Brain pericyte (primary cell): ENCODE measurements around the gene TSNAXIP1.

Experiments used
- DNase-seq: peaks from one replicate; pipeline ENCODE4 v3.0.0-alpha.2; 2012; ENCODE audit warnings: low read depth, low spot score

The TSNAXIP1 gene

DNA sequence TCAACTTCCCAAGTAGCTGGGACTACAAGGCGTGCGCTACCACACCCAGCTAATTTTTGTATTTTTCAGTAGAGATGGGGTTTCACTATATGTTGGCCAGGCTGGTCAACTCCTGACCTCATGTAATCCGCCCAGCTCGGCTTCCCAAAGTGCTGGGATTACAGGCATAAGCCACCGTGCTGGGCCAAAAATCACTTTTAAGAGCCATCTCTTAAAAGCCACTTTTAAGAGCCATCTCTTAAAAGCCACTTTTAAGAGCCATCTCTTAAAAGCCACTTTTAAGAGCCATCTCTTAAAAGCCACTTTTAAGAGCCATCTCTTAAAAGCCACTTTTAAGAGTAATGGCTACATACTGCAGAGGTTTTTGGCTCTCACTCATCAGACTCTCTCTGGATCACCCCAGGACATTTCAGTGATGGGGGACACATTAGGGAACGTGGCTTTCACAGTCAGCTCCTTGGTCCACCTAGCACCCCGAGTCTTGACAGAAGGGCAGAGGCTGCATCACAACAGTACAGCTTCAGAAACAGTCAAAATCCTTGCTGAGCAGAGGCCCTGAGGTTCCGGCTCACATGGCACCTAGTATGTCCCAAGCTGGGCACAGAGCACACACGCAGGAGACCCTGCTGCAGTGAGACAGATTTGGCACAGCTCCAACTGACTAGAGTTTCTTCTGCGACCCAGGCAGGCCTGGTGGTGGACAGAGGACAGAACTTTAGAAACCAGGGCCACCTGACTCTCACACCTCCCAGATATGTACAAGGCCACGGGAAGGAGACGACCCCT, 23.9 kb upstream of the TSNAXIP1 start:
- no peak for DNase-seq

DNA sequence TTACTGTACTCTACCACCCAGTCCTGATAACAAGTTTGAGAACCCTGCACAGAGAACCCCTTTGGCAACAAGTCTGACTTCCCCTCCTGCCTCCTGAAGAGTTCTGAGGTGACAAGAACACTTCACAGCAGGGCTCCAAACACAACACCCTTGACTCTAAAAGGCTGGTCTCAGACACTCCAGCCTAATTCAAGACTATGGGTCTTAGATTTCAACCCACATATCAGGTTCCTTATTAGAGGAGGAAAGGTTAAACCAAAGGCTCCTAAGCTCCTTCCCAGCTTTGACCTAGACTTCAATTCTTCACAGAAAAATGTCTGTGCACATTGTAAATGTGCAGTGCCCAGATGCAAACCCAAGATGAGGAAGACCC, 23.4 kb upstream of the TSNAXIP1 start:
- DNase-seq: no peak

DNA sequence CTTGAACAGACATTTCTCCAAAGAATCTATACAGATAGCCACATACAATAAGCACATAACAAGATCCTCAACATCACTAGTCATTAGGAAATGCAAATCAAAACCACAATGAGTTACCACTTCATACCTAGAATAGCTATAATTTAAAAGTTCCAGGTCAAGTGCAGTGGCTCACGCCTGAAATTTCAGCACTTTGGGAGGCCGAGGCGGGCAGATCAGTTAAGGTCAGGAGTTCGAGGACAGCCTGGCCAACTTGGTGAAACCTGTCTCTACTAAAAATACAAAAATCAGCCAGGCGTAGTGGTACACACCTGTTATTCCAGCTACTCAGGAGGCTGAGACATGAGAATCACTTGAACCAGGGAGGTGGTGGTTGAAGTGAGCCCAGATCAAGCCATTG, 20.2 kb upstream of the TSNAXIP1 start:
- no peak for DNase-seq

DNA sequence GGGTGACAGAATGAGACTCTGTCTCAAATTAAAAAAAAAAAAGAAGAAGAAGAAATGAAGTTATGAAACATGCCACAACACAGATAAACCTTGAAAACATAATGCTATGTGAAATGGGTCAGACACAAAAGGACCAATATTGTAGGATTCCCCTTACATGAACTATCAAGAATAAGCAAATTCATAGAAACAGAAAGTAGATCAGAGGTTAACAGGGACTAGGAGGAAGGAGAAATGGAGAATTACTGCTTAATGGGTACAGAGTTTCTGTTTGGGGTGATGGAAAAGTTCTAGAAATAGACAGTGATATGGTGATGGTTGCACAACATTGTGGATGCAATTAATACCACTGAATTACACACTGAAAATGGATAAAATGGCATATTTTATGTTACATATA, 16.6 kb upstream of the TSNAXIP1 start:
- no peak for DNase-seq

DNA sequence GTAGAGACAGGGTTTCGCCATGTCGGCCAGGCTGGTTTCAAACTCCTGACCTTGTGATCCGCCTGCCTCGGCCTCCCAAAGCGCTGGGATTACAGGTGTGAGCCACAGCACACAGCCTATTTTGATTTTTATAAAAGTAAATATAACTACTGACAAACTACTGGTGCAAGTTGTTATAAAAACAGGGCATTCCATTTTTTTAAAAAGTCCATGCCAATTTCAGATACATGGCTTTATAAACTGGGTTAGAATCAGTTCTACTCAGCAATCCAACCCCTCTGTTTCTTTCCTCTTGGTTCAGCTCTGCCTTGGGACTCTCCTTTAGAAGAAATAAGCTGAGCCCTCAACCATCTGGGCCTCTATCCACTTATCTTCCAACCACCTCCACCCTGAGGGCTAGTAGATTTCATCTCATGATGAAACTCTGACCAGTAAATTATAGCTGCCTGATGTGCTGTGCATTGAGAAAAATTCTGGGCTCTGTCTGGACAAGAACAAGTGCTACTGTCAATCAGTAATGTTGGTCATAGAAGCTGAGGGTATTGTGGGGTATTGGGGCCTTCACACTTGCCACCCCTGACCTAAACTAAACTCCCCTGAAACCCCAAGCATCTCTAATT, 10.5 kb upstream of the TSNAXIP1 start:
- DNase-seq: no peak

DNA sequence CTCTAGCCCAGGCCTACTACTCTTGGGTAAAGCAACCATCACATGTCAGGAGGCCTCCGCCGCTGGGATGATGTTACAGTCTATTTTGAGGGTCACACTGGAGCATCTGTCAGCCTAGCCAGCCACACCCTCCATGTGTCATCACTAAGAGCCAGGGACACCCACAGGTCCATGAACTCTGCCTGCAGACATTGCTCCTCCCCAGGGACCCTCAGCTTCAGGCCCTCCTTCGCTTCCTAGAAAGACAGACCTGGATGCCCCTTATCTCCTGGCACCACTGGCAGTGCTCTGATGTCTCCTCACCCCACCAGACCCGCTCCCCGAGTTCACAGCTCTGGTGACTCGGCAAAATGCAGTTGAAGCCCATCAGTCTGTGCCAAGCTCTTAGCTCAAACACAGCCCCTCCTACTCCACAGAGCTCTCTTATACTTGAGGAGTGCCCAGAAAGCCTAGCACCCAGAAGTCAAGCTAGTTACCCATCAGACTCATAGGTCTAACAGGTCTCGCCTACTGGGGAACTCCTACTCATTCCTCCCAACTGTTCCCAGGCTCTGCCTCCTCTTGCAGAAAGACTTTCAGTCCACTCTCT, 6.3 kb upstream of the TSNAXIP1 start:
- no peak for DNase-seq

DNA sequence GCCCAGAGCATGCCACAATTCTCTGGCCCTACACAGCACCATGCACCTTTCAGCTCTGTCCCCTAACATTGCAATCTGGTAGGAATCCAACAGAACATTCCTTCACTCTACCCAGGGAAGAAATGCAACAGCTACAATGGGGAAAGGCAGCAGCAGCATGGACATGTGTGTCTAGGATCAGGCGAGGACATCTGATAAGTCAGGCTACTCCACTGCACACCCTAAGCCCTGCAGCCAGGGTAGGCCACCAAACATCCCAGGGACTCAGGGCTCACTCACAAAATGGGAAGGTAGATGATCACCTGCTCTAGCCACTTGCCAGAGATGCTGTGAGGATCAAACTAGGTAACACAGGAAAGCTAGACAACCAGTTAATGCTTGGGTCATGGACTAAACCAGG, 5.4 kb upstream of the TSNAXIP1 start:
- DNase-seq: no peak

DNA sequence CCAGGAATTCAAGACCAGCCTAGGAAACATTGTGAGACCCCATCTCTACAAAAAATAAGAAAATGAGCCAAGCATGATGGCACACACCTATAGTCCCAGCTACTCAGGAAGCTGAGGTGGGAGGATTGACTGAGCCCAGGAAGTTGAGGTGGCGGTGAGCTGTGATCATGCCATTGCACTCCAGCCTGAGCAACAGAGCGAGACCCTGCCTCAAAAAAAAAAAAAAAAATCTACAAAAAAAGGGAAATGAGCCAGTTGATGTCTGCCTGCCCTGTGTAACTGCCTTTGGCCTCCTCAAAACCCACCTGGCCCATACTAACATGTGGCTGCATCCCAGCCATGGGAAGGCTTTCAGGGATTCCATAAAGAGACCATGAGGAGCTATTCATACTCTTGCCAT, 4.8 kb upstream of the TSNAXIP1 start:
- no peak for DNase-seq

DNA sequence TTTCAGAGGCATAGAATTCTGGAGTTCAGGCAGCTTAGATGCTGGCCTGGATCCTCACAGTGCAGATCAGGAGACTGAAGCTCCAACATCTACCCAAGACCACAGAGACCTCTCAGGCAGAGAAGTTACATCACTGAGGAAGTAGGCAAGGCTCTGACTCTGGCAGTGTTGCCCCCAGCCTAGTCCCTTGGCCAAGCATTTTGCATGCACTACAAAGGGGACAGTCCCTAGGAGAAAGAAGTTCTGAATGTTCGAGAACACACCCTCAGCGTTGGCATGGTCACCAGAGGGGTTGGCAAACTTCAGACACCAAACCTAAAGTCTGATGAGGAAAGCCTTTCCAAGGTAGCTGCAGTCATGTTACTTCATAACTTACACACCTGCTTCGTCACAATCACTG, 2.8 kb upstream of the TSNAXIP1 start:
- DNase-seq: no peak

DNA sequence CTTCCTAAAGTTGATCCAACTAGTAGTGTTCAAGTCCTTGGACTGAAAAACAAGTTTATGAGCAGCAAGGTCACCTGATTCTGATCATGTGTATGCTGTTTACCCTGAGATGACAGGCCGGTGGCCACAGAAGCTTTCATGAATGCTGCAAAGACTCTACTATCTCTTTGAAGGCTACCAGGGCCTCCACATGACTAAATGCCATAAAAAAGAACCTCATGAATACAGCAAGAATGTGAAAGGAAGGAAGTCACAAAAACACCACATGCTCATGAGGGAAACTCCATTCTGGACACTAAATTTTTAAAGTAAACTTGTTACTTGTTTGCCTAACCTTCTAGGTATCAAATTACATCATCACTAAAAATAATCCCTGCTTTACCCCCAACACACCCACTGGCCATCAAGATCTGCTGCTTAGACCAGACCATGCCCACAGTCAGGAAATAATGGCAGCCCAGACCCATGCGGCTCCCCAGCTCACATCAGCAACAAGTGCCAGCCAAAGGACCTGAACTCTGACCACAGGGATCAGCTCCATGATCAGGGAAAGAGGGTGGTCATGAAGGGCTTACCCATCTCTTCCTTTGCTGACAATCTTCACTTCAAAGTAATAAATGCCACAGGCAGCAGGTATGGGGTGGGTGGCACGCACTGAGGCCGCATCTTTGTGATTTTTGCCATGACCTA, 1.7 kb upstream of the TSNAXIP1 start:
- no peak for DNase-seq

DNA sequence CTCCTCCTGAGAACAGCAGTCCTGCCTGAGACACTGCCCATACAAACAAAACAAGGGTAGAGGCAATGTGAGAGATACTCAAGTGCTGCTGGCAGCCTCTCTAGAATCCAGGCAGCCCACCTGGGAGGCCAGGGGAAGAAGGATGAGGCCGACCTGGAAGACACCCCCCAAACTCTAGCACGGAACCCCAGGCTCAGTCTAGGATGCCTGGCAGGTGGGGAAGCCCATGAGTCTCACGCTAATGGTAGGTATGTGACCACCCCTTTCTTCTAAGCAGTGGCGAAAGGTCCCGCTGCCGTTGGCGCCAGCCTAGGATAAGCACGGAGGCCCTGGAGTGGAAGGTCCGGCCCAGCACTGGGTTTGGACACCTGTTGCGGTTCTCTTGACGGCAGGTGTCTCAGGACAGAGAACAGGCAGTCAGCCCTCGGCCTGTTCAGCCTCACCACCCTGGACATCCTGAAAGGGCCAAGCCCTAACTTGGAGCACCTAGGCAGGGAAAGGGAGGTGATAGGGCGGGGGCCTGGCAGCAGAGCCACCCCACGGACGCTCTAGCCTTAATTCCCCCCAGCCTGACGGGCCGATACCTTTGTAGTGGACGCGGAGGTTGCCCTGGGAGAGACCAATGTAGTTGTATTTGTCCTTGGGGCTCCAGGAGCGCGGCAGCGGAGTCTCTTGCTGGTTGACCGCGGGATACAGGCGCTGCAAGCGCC, 816 bp upstream of the TSNAXIP1 start:
- no peak for DNase-seq

DNA sequence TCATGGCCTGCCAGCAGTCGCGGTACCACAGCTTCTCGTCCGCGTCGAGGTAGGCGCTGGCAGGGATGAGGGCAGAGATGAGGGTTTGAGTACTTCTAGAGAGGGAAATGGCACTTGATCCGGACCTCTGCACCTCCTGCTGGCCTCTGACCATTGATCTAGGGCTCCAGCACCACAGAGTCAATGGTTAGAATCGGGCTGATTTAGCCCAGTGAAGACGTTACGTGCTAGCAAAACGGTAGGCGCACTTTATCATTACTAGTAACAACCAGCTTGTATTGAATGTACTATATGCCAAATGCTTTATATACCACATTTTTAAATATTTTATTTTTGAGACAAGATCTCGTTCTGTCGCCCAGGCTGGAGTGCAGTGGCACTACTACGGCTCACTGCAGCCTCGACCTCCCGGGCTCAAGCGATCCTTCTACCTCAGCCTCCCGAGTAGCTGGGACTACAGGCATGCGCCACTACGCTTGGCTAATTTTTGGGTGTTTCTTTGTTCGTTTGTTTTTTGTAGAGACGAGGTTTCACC, 526 bp downstream of the TSNAXIP1 start:
- DNase-seq: no peak

DNA sequence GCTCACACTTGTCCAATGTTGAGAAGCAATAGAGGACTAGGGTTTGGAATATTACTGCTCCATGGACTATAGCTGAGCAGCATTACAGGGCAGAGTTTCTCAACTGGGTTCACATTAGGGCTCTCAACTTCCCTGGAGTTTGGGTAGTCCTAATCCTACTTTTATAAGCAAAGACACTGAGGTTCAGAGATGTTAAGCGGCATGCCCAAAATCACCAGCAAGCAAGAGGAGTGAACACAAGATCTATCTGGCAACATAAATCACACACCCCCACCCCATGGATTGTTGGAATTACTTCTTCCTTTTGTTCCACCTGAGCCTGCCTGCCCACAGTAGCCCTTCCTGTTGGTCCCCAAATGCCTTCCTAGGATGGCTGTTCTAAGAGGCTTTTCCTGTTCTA, 5.2 kb downstream of the TSNAXIP1 start:
- no peak for DNase-seq

DNA sequence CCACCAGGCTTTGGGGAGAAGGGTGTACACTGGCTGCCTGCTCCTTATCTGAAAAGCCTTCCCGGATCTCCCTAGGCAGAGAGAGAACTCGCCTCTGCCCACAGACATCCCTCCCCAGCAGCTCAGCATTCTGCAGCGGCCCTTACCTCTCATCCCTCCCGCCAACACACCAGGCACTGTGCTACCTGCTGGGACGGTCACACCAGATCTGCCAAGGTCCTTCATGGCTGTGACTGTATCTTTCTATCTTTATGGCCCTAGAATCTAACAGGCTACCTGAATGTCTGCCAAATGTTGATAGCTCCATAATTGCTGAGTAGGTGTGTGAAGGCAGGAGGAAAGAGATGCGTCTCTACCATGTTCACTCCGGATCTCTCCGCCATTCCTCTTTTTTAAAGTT, 7.9 kb downstream of the TSNAXIP1 start:
- DNase-seq: no peak

DNA sequence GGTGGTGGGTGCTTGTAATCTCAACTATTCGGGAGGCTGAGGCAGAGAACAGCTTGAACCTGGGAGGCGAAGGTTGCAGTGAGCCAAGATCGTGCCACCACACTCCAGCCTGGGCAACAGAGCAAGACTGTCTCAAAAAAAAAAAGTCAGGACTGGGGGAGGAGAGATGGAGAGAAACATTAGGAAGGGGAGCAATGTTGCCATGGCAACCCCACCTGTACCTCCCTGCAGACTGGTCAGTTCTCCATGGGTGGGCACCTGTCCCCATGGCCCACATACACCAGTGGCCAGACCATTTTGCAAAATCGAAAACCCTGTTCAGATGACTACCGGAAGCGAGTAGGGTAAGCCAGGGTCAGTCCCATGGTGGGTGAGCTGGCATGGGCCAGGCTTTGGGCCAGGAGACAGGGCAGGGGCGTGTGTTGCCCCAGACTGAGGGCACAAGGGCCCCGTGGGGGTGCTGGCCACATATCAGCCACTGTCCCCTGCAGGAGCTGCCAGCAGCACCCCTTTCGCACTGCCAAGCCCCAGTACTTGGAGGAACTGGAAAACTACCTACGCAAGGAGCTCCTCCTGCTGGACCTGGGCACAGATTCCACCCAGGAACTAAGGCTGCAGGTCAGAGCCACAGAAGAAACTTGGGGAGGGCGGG, 14.0 kb downstream of the TSNAXIP1 start:
- no peak for DNase-seq

DNA sequence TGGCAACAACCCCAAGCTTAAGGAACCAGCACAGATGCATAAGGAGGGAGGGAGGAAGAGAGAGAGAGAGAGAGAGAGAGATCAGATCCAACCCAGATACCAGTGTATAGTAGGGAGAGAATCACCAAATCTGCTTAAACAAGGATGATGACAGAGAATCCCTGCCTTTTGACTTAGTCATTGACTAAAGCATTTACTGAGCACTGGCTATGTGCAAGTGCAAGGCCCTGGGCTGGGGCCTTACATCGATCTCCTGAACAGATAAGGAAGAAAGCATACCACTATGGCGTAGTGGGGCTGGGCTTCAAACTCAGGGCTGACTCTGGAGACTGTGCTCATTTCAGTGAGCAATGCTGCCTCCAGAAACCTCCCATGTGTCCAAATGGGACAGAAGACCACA, 15.8 kb downstream of the TSNAXIP1 start:
- no peak for DNase-seq

DNA sequence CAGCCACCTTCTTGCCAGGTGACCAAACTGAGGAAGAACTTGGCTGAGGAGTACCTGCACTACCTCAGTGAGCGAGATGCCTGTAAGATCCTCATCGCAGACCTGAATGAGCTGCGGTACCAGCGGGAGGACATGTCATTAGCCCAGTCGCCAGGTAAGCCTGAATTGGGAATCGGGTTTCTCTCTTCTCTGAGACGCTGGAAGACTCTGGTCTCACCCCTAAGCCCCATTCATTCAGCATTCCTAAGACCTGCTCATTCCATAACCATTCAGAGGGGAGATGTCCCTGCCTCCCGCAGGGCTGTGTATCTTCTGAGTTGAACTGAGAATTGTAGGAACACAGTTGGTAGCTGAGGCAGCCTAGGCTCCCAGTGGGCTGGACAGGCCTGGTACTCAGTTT, 18.4 kb downstream of the TSNAXIP1 start:
- DNase-seq: no peak

DNA sequence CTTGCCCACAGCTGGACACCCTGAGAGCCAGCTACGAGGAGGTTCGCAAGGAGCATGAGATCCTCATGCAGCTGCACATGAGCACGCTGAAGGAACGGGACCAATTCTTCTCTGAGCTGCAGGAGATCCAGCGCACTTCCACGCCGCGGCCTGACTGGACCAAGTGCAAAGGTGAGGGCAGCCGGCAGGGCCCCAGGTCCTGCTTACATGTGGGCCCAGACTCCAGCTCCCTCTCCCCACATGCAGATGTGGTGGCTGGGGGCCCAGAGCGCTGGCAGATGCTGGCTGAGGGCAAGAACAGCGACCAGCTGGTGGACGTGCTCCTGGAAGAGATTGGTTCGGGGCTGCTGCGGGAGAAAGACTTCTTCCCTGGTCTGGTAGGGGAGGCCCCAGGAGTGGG, 19.2 kb downstream of the TSNAXIP1 start:
- no peak for DNase-seq

DNA sequence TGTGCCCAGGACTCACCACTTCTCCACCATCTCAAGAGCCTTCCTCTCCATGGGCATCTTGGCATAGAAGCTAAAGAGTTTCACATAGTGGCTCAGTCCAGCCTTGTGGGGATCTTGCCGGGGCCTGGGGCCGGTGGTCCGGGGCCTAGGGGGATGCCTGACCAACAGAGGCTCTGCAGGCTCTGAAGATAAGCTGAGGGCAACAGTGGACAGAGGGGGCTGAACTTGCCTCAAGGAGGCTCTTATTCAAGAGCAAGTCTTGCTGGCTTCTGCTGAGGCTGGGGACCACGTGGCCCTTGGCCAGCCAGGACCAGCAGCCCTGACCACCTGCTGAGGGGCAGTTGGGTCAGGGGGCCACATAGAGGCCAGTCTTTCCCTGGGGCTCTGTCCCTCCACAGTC, 22.0 kb downstream of the TSNAXIP1 start:
- DNase-seq: no peak

DNA sequence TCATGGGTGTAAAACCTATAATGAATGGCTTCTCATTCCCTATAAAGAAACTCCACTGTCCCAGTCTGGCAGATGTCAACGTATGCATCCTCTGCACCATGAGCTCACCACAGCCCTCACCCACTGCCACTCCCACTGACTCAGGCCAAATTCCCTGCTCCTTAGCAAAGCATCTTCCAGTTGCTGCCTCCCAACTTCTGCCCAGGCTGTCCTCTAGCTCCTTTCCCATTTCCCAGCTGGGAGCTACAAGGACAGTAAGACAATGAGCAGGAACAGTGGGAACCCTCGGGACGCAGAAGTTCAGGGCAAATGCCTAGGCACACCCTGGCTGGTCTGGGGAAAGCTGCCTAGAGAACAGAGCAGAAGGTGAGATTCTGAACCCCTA, 26.3 kb downstream of the TSNAXIP1 start:
- DNase-seq: no peak
